ENCODE measurements around the gene RARS1. TPM values are rescaled to one million over a fixed set of nuclear protein-coding genes. Genes with fewer than 3 reads are reported as not detected.

Gene RARS1
- total RNA-seq, 1 experiment from 2014 or later, result 227 TPM

- no peak for DNase-seq (ENCODE audit: low spot score)
Observed at GRCh38 chr5:168553377-168554130, 67.3 kb downstream of the RARS1 start.

- DNase-seq (ENCODE audit: low spot score), result no peak
Observed at GRCh38 chr5:168557389-168557788, 71.1 kb downstream of the RARS1 start.

- no peak for DNase-seq (ENCODE audit: low spot score)
Observed at GRCh38 chr5:168562279-168562678, 76.0 kb downstream of the RARS1 start.

- no peak for DNase-seq (ENCODE audit: low spot score)
Observed at GRCh38 chr5:168563959-168564358, 77.7 kb downstream of the RARS1 start.

GRCh38 chr5:168568738-168569137, 82.5 kb downstream of the RARS1 start:
- DNase-seq (ENCODE audit: low spot score), result no peak

Other genes starting within 250 kb of the RARS1 start
- 3.2 and 8.3 TPM in 2 replicates for gene WWC1, start 194.8 kb upstream of the RARS1 start, total RNA-seq (2014; rRNA removed; shearing (Covaris generic))
- gene FBLL1, start 42.8 kb downstream of the RARS1 start, total RNA-seq (2014; rRNA removed; shearing (Covaris generic)), result 0.55 TPM in 1 of 2 replicates, not detected in the other
- gene PANK3, start 92.9 kb downstream of the RARS1 start, total RNA-seq (2014; rRNA removed; shearing (Covaris generic)), result 29.5 and 33.0 TPM in 2 replicates